NCI-H460 (cell line): ENCODE results near the gene TTC39A. TPM values are rescaled to one million over a fixed set of nuclear protein-coding genes. Genes with fewer than 3 reads are reported as not detected.
"Not testable (repeated sequence)": the region's sequence is repeated elsewhere in the genome, so short reads cannot be mapped to it uniquely, and the experiment has no call there.

Experiments
- DNase-seq: peaks from one replicate; pipeline ENCODE4 v3.0.0-alpha.2; 2016; ENCODE audit warnings: low read depth; ENCODE audit errors: extremely low read depth
- total RNA-seq: library from RNA; depleted of rRNA; stranded (reverse); fragments of >200 nt; shearing (Covaris generic); gene quantifications from 2 replicates; pipeline ENCODE4 v1.2.3, GENCODE V29; 2014

The TTC39A gene
- total RNA-seq, 1 experiment from 2014 or later = 2.3 TPM

- no peak for DNase-seq
Measured at GRCh38 chr1:51340380-51340779, 10.0 kb upstream of the TTC39A start.

GRCh38 chr1:51336711-51337110, 6.3 kb upstream of the TTC39A start:
- DNase-seq = no peak

- DNase-seq = no peak
Measured at GRCh38 chr1:51336004-51336403, 5.6 kb upstream of the TTC39A start.

- DNase-seq = peak; percentile 27
Measured at GRCh38 chr1:51331206-51332100, 1.1 kb upstream of the TTC39A start.

GRCh38 chr1:51329443-51330325, 678 bp downstream of the TTC39A start:
- DNase-seq = no peak

- DNase-seq = no peak
Measured at GRCh38 chr1:51328926-51329325, 1.4 kb downstream of the TTC39A start.

GRCh38 chr1:51328279-51328678, 2.1 kb downstream of the TTC39A start:
- DNase-seq = no peak

GRCh38 chr1:51327386-51327785, 3.0 kb downstream of the TTC39A start:
- DNase-seq = no peak

- no peak for DNase-seq
Measured at GRCh38 chr1:51326839-51327238, 3.5 kb downstream of the TTC39A start.

- DNase-seq = no peak
Measured at GRCh38 chr1:51325878-51326755, 4.2 kb downstream of the TTC39A start.

- no peak for DNase-seq
Measured at GRCh38 chr1:51325391-51325790, 5.0 kb downstream of the TTC39A start.

- DNase-seq = not testable (repeated sequence)
Measured at GRCh38 chr1:51325011-51325385, 5.4 kb downstream of the TTC39A start.

GRCh38 chr1:51324251-51325010, 5.9 kb downstream of the TTC39A start:
- no peak for DNase-seq

- no peak for DNase-seq
Measured at GRCh38 chr1:51323778-51324177, 6.6 kb downstream of the TTC39A start.

- DNase-seq = no peak
Measured at GRCh38 chr1:51322417-51323101, 7.8 kb downstream of the TTC39A start.

GRCh38 chr1:51321924-51322280, 8.5 kb downstream of the TTC39A start:
- no peak for DNase-seq

GRCh38 chr1:51320967-51321923, 9.1 kb downstream of the TTC39A start:
- DNase-seq = no peak

- no peak for DNase-seq
Measured at GRCh38 chr1:51317798-51318197, 12.6 kb downstream of the TTC39A start.

GRCh38 chr1:51316846-51317120, 13.6 kb downstream of the TTC39A start:
- DNase-seq = no peak
